Thoracic aorta (tissue), 2 donors: ENCODE data around the gene TDRKH. TPM values are rescaled to one million over a fixed set of nuclear protein-coding genes. Genes with fewer than 3 reads are reported as not detected.
A peak's percentile ranks its signal among the peaks of the same experiment; 100 is the strongest.

Experiments used
- ATAC-seq: fragments of 150-250 bp; one replicate; pipeline ENCODE4 v1.8.0; 2017; ENCODE audit warnings: low read depth; ENCODE audit not compliant: insufficient number of reproducible peaks, low FRiP score
- DNase-seq: peaks from one replicate; pipeline ENCODE4 v3.0.0-alpha.2; 2020; ENCODE audit warnings: low spot score
- H3K27ac ChIP-seq, 2 donors: fragments of 200-600 bp; sonication (generic); 1 replicate in 1 of 2; 2 replicates in 1 of 2; pipeline ENCODE4 v1.5.1; 2016; ENCODE audit warnings: mild to moderate bottlenecking in 2 of 2, moderate library complexity in 2 of 2
- H3K27me3 ChIP-seq: fragments of 200-600 bp; sonication (generic); replicated peaks from 2 replicates; pipeline ENCODE4 v1.6.0; 2016; ENCODE audit warnings: mild to moderate bottlenecking; ENCODE audit not compliant: insufficient read depth
- H3K36me3 ChIP-seq: fragments of 200-600 bp; sonication (generic); one replicate; pipeline ENCODE4 v1.5.1; 2016
- H3K4me1 ChIP-seq, 2 donors: fragments of 200-600 bp; sonication (generic); 1 replicate in 1 of 2; 2 replicates in 1 of 2; pipeline versions ENCODE4 v1.5.1 to v1.6.0; 2016; ENCODE audit warnings: low read depth in 2 of 2, mild to moderate bottlenecking in 1 of 2; ENCODE audit not compliant: control insufficient read depth in 1 of 2
- H3K4me3 ChIP-seq: fragments of 200-600 bp; sonication (generic); 2 replicates; pipeline ENCODE4 v1.5.1; 2016; ENCODE audit warnings: mild to moderate bottlenecking
- H3K9me3 ChIP-seq: fragments of 200-600 bp; sonication (generic); 2 replicates; pipeline ENCODE4 v1.5.1; 2016
- total RNA-seq, 2 donors: library from RNA; depleted of rRNA; stranded (reverse); fragments of >200 nt; gene quantifications; one replicate each; pipeline versions ENCODE4 v1.1.0 to v1.2.3, GENCODE V29; 2016
- TF ChIP-seq, protein P1 (sequence below): fragments of 200-600 bp; sonication (generic); IDR thresholded peaks from one replicate; pipeline ENCODE4 v1.5.1; 2019; ENCODE audit warnings: antibody characterized with exemption

TDRKH gene
- total RNA-seq, 2 donors from 2014 or later: 3.1 to 3.2 TPM

DNA sequence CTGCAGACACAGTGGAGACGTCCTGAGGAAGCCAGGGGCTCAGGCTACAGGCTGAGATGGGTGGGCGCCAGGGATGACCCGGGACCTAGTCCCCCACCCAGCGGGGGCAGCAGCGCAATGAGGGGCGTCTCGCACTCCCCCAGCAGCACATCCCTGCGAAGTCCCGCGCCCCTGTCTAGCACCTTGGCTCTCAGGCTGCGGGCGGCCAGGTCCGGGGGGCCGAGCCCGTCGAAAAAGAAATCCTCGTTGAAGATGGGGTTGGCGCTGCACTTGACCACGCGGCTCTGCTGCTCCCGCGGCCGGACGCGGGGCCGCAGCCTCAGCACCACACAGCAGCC lies 47.6 kb upstream of the TDRKH start:
- H3K36me3 ChIP-seq: no peaks in the 10 kb centered on the region
- peaks cover 14 to 30% of the 10 kb centered on the region in 2 donors for H3K4me1 ChIP-seq
- peak overlapping the region; percentile 77 for H3K4me3 ChIP-seq
- ATAC-seq (no peak), DNase-seq (no peak)
- H3K27ac ChIP-seq: no peak overlapping the region
- no peaks in the 10 kb centered on the region for H3K9me3 ChIP-seq
- no peaks in the 10 kb centered on the region for H3K27me3 ChIP-seq
- TF ChIP-seq, protein P1, sequence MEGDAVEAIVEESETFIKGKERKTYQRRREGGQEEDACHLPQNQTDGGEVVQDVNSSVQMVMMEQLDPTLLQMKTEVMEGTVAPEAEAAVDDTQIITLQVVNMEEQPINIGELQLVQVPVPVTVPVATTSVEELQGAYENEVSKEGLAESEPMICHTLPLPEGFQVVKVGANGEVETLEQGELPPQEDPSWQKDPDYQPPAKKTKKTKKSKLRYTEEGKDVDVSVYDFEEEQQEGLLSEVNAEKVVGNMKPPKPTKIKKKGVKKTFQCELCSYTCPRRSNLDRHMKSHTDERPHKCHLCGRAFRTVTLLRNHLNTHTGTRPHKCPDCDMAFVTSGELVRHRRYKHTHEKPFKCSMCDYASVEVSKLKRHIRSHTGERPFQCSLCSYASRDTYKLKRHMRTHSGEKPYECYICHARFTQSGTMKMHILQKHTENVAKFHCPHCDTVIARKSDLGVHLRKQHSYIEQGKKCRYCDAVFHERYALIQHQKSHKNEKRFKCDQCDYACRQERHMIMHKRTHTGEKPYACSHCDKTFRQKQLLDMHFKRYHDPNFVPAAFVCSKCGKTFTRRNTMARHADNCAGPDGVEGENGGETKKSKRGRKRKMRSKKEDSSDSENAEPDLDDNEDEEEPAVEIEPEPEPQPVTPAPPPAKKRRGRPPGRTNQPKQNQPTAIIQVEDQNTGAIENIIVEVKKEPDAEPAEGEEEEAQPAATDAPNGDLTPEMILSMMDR: no peak

DNA sequence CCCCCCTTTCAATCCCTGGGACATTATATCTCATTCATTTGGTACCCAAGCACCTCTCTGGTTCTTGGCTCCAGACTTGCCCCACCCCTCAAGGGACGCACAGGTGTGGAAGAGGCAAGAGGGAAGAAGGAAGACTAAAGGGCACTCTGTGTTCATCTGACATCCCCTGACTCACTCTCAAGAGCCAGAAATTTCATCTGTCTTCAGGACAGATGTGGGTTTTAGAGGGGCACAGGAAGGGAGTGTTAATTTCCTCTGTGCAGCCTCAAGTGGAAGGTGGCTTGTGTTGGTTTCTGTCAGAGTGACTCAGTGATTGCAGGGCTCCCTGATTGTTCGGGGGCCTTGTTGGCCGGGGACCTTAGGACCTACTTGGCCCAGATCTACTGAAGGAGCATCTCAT lies 46.9 kb upstream of the TDRKH start:
- ATAC-seq (no peak), DNase-seq (no peak)
- Histone ChIP-seq H3K4me1 (peaks cover 14 to 30% of the 10 kb centered on the region in 2 donors), H3K4me3 (no peak overlapping the region), H3K9me3 (no peaks in the 10 kb centered on the region), H3K27me3 (no peaks in the 10 kb centered on the region), H3K36me3 (no peaks in the 10 kb centered on the region), H3K27ac (no peak overlapping the region)
- TF ChIP-seq, protein P1: no peak

DNA sequence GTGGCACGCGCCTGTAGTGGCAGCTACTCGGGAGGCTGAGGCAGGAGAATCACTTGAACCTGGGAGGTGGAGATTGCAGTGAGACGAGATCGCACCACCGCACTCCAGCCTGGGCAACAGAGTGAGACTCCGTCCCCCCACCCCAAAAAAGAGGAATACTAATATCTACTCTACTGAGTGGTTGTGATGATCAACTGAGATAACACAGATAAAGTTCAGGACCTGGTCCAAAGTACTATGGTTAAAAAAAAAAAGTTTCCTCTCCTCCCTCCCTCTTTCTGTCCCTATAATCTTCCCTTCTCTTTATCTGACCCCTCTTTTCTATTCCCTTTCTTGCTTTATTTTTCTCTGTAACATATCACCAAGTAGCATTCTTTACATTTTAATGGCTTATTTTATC lies 45.3 kb upstream of the TDRKH start:
- DNase-seq (no peak), ATAC-seq (no peak)
- H3K4me3 ChIP-seq: no peak overlapping the region
- no peak overlapping the region for H3K27ac ChIP-seq
- TF ChIP-seq, protein P1: no peak
- H3K27me3 ChIP-seq: no peaks in the 10 kb centered on the region
- no peaks in the 10 kb centered on the region for H3K9me3 ChIP-seq
- no peaks in the 10 kb centered on the region for H3K36me3 ChIP-seq
- peaks cover 14 to 30% of the 10 kb centered on the region in 2 donors for H3K4me1 ChIP-seq

DNA sequence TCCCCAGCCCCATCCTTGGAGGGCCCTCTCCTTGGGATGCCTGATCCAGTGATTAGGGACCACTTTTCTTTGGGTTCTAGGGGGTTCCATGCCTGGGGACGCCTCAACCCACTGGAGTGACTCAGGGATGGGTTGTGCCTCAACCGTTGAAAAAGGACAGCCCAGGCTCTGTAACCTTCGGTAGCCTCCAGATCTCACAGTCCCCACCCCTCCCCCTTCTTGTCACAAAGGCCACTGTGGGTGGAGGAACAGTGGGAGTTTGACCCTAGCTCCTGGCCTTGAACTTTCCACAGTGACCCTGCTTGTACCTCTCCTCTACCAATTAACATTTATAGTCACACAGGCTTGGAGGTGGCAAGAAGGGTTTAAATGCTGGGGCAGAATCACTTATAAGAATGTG lies 43.9 kb upstream of the TDRKH start:
- Histone ChIP-seq H3K27me3 (no peaks in the 10 kb centered on the region), H3K9me3 (no peaks in the 10 kb centered on the region), H3K4me1 (peaks cover 7 to 20% of the 10 kb centered on the region in 2 donors), H3K27ac (no peak overlapping the region), H3K36me3 (no peaks in the 10 kb centered on the region), H3K4me3 (no peak overlapping the region)
- DNase-seq (no peak), ATAC-seq (no peak)
- TF ChIP-seq, protein P1: no peak

DNA sequence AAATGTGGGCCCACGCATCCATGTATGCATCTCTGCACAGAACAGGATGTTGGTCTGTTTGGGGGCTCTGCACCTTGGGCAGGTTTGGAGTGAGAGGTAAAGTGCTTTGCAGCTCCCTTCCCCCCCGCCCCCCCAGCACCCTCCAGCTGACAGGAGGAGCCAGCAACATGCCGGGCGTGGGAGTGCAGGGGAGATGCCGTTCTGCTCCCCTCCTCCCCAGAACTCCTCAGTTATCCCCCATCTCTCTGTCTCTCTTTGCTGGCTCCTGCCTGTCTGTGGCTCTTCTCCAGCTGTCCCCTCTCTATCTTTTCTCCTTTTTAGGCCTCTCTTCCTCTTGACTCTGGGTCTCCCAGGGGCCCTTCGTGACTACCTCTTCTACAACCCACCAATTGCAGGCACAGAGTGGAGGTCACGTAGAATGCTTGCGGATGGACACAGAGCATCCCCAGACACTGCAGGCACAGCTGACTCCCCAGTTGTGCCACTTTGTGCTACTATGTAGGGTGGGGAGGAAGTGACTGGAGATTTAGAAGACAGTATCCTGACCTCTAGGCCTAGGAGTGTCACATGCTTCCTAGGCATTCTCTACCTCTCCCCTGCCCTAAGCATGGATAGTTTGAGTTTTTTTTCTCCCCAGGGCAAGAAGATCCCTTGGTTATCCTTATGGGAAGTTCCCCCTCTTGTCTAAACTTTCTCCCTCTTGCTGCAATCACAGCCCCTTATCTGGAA lies 43.0 kb upstream of the TDRKH start:
- H3K9me3 ChIP-seq: no peaks in the 10 kb centered on the region
- peaks cover 0 to 11% of the 10 kb centered on the region in 2 donors for H3K4me1 ChIP-seq
- no peaks in the 10 kb centered on the region for H3K36me3 ChIP-seq
- H3K27ac ChIP-seq: no peak overlapping the region
- TF ChIP-seq, protein P1: no peak
- H3K4me3 ChIP-seq: no peak overlapping the region
- DNase-seq (no peak), ATAC-seq (no peak)
- no peaks in the 10 kb centered on the region for H3K27me3 ChIP-seq
